Glomerular visceral epithelial cell (primary cell): ENCODE results near the gene XRN2.

ENCODE experiments used
- DNase-seq: peaks from one replicate; pipeline ENCODE4 v3.0.0-alpha.2; 2016; ENCODE audit errors: extremely low spot score

Gene XRN2

GRCh38 chr20:21303061-21303871 lies at the start of gene XRN2:
Gene XRN2 (plus strand): TSS chr20:21303331. CDS start chr20:21303399, 68 bp downstream.
- peak; percentile 96 for DNase-seq

GRCh38 chr20:21257192-21257591 lies 45.9 kb upstream of the XRN2 start:
- no peak for DNase-seq

- no peak for DNase-seq
These were observed 44.7 kb upstream of the XRN2 start for GRCh38 chr20:21258411-21258810.

GRCh38 chr20:21259346-21259745 lies 43.8 kb upstream of the XRN2 start:
- no peak for DNase-seq

GRCh38 chr20:21262812-21263211 lies 40.3 kb upstream of the XRN2 start:
- DNase-seq: no peak

GRCh38 chr20:21265261-21266190 lies 37.6 kb upstream of the XRN2 start:
- no peak for DNase-seq

GRCh38 chr20:21266191-21266536 lies 37.0 kb upstream of the XRN2 start:
- no peak for DNase-seq

GRCh38 chr20:21269772-21270171 lies 33.4 kb upstream of the XRN2 start:
- no peak for DNase-seq

- no peak for DNase-seq
These were observed 32.3 kb upstream of the XRN2 start for GRCh38 chr20:21270806-21271205.

- DNase-seq: no peak
These were observed 30.9 kb upstream of the XRN2 start for GRCh38 chr20:21272279-21272678.

- DNase-seq: no peak
These were observed 30.5 kb upstream of the XRN2 start for GRCh38 chr20:21272679-21273078.

- DNase-seq: no peak
These were observed 29.3 kb upstream of the XRN2 start for GRCh38 chr20:21273755-21274386.

GRCh38 chr20:21278829-21279228 lies 24.3 kb upstream of the XRN2 start:
- no peak for DNase-seq

- no peak for DNase-seq
These were observed 23.2 kb upstream of the XRN2 start for GRCh38 chr20:21279706-21280521.

- DNase-seq: no peak
These were observed 22.6 kb upstream of the XRN2 start for GRCh38 chr20:21280522-21281016.

GRCh38 chr20:21286775-21287174 lies 16.4 kb upstream of the XRN2 start:
- DNase-seq: no peak

GRCh38 chr20:21288587-21289370 lies 14.4 kb upstream of the XRN2 start:
- DNase-seq: no peak

- DNase-seq: no peak
These were observed 13.5 kb upstream of the XRN2 start for GRCh38 chr20:21289651-21290050.

GRCh38 chr20:21291026-21291425 lies 12.1 kb upstream of the XRN2 start:
- no peak for DNase-seq

GRCh38 chr20:21294755-21295154 lies 8.4 kb upstream of the XRN2 start:
- DNase-seq: no peak
